Breast epithelium (tissue), 3 donors: Measurements from ENCODE around the gene ACIN1.

Experiments
- CTCF ChIP-seq, 3 donors: fragments of 450-650 bp; IDR thresholded peaks; one replicate each; pipeline ENCODE4 v1.5.1; 2016 to 2017; ENCODE audit warnings: antibody characterized with exemption in 3 of 3, mild to moderate bottlenecking in 3 of 3, moderate library complexity in 3 of 3
- POLR2A ChIP-seq: fragments of 450-650 bp; IDR thresholded peaks from one replicate; pipeline ENCODE4 v1.6.1; 2016; ENCODE audit warnings: antibody characterized with exemption, mild to moderate bottlenecking, moderate library complexity
- POLR2AphosphoS5 ChIP-seq, 3 donors: sonication (generic); formaldehyde crosslinking; IDR thresholded peaks; one replicate each; pipeline ENCODE4 v1.6.1; 2017; ENCODE audit warnings: antibody characterized with exemption in 3 of 3

GRCh38 chr14:23112359-23113178 lies 17.6 kb upstream of the ACIN1 start:
- TF ChIP-seq CTCF (IDR thresholded peaks at IDR 0.05) (no peak), POLR2A (no peak), POLR2AphosphoS5 (IDR thresholded peaks at IDR 0.05) (no peak)
